ENCODE data around the gene KRTAP10-9.
"Not testable (repeated sequence)": the region's sequence is repeated elsewhere in the genome, so short reads cannot be mapped to it uniquely, and the experiment has no call there.

KRTAP10-9 gene

GRCh38 chr21:44615466-44615865 lies 11.4 kb upstream of the KRTAP10-9 start:
- DNase-seq (ENCODE audit: low read depth), result no peak

DNA sequence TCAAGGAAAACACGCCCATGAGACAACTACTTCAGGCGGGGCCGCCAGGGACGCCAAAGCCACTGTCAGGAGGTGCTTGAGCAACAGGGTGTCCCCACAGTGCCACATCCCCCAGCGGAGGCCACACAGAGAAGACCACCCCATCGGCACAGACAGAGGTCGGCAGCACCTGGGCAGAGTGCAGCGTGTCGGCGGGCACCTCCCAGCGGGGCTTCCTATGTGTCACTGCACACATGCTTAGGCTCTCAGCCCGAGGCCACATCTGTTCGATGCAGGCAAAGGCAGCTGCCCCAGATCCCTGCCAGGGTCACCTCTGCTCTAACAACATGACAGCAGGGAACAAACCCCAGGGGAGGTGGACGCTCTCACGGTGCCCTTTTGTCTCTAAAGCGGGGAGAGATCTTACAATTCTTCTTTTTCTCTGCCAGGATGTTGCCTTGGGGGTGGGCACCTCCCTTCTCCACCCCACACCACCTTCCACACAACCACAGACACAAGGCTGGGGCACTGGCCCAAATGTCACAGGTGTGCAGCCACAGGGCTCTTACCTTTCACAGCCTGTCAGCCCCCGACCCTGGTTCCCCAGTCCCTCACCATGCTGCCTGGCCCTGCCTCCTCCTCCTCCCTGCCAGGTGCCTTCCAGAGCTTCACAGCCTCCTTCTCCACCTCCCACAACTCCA lies 10.8 kb upstream of the KRTAP10-9 start:
- no peak for DNase-seq (ENCODE audit: low read depth)

DNA sequence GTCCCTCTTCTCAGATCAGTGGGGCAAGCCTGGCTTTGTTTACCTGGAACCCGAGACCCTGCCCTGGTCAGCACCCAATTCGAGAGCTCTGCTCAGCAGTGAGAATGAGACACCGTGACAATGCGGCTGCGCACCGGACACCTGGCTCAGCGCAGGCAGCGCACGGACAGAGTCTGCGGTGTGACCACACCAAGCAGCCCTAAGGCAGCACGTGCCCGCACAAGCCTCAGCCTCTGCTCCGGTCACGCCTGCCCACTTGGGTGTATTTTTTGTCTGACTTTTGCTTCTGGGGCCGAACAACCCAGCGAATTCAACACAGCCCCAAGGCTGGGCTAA lies 10.3 kb upstream of the KRTAP10-9 start:
- no peak for DNase-seq (ENCODE audit: low read depth)

DNA sequence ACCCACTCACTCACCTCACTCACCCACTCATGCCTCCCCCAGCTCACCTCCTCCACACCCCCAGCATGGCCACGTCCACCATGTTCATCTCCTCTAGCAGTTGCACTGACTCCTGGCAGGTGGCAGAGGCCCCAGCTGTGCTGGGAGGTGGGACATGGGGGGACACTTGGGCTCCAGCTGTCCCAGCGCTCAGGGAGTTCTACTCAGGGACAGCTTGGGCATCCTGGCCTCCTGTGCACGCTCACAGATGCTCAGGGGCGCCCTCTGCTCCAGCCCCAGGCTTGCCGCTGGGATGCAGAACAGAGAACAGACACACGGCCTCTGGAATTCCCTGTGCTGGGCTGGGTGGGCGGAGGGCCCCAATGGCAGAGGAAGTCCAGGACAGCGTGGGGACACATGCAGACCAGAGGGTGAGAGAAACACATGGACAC lies 9.8 kb upstream of the KRTAP10-9 start:
- DNase-seq (ENCODE audit: low read depth), result no peak

DNA sequence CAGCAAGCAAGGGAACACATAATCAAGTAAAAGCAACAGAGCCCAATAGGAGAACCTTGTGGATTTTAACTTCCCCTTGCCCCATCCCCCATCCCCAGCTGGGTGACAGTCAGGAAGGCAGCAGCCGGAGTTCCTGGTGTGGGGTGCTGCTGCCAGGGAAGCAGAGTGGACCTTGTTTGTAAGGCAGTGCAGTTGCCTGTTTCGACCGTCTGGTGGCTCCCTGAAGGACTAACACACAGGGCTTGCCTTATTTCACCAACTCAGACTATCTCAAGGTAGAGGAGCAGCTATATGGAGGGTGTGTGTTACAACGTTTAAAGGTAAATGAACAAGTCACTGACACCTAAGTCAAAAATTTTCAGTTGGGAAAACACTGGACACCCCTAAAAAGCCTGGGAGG lies 8.4 kb upstream of the KRTAP10-9 start:
- no peak for DNase-seq (ENCODE audit: low read depth)

DNA sequence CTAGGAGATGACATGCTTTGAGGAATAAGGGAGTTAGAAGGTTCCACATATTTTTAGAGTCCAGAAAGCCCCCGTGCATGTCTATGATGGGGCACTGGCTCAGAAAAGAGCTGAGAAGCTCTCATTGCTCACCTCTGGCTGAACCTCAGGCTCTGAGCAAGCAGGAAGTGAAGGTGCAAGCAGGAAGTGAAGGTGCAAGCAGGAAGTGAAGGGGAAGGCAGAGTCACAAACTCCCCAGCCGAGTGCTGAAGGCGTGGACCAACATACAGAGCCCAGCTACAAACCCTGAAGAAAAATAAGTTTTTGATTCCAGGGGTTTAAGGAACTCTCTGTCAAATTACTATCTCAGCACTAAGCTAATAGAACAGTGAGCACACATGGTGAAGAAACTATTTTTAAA lies 8.0 kb upstream of the KRTAP10-9 start:
- DNase-seq (ENCODE audit: low read depth), result peak; percentile 43

- DNase-seq (ENCODE audit: low read depth), result no peak
Observed at GRCh38 chr21:44619886-44620285, 7.0 kb upstream of the KRTAP10-9 start.

GRCh38 chr21:44623575-44623974 lies 3.3 kb upstream of the KRTAP10-9 start:
- DNase-seq (ENCODE audit: low read depth), result no peak

- no peak for DNase-seq (ENCODE audit: low read depth)
Observed at GRCh38 chr21:44625756-44626155, 1.1 kb upstream of the KRTAP10-9 start.

DNA sequence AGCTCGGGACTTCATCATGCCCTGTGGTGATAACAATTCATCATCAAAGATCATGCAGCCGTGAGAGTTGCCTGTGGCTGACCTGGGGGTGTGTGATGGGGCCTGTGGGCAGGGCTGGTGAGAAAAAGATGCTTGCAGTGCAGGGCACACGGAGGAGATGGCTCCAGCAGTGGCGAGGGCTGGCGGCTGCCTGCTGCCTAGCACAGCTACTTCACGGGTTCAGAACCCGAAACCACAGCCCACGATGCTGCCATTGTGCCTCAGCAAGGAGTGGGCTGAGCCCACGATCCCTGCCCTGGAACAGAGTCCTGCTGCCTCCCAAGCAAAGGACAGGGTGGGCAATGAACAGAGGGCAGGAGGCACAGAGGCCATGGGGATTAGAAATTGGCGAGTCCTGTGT lies 631 bp upstream of the KRTAP10-9 start:
- no peak for DNase-seq (ENCODE audit: low read depth)

DNA sequence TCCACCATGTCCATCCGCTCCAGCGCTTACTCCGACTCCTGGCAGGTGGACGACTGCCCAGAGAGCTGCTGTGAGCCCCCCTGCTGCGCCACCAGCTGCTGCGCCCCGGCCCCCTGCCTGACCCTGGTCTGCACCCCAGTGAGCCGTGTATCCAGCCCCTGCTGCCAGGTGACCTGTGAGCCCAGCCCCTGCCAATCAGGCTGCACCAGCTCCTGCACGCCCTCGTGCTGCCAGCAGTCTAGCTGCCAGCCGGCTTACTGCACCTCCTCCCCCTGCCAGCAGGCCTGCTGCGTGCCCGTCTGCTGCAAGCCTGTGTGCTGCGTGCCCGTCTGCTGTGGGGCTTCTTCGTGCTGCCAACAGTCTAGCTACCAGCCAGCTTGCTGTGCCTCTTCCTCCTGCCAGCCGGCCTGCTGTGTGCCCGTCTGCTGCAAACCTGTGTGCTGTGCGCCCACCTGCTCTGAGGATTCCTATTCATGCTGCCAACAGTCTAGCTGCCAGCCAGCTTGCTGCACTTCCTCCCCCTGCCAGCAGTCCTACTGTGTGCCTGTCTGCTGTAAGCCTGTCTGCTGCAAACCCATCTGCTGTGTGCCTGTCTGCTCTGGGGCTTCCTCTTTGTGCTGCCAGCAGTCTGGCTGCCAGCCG lies 409 bp downstream of the KRTAP10-9 start:
- not testable (repeated sequence) for DNase-seq (ENCODE audit: low read depth)

DNA sequence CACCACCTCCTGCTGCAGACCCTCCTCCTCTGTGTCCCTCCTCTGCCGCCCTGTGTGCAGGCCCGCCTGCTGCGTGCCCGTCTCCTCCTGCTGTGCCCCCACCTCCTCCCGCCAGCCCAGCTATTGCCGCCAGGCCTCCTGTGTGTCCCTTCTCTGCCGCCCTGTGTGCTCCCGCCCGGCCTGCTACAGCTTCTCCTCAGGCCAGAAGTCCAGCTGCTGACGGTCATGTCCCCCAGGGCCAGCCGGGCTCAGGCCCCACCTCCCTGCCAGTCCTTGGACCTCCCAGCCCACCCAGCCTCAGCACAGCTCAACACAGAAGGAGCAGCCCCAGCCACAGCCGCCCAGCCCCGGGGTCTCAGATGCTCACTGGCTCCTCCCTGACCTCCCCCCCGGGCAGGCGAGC lies 939 bp downstream of the KRTAP10-9 start:
- DNase-seq (ENCODE audit: low read depth), result not testable (repeated sequence)

DNA sequence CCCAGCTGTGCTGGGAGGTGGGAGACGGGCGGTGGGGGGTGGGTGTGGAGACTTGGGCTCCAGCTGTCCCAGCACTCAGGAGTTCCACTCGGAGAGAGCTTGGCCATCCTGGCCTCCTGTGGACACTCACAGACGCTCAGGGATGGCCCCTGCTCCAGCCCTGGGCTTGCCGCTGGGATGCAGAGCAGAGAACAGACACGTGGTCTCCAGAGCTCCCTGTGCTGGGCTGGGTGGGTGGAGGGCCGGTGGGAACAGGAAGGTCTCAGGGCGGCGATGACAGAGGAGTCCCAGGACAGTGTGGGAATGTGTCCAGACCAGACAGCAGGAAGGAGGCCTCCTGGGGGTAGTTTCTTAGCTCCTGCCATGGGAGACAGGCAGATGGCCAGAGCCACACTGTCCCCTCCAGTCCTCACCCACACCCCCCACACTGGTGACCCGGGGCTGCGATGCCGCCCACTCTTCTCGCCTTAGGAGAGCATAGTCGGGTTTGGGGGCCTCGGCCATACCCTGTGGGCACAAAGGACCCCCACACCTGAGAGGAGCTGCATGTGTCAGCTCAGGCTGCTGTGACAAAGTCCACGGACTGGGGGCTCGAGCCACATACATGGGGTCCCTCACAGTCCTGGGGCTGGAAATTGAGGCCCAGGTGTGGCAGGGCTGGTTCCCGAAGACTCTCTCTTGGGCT lies 2.0 kb downstream of the KRTAP10-9 start:
- DNase-seq (ENCODE audit: low read depth), result no peak

DNA sequence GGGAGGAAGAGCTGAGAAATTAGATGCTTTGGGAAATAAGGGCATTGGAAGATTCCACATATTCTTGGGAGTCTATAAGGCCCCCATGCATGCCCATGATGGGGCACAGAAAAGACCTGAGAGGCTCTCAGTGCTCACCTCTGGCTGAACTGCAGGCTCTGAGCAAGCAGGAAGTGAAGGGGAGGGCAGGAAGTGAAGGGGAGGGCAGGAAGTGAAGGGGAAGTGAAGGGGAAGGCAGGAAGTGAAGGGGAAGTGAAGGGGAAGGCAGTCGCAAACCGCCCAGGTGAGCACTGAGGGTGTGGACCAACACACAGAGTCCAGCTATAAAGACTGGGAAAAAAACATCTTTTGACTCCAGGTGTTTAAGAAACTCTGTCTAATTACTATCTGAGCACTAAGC lies 3.5 kb downstream of the KRTAP10-9 start:
- no peak for DNase-seq (ENCODE audit: low read depth)

DNA sequence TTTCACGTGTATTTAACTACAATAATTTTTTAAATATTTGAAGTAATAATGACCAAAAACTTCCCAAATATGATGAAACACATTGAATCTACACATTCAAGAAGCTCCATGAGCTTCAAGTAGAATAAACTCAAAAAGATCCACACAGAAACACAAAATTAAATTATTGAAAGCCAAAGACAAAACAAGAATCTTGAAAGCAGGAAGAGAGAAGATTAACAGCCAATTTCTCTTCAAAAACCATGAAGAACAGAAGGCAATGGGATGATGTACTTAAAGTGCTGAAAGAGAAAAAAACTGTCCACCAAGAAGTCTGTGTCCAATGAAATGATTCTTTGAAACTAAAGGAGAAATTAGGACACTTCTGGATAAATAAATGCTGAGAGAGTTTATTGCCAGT lies 5.2 kb downstream of the KRTAP10-9 start:
- DNase-seq (ENCODE audit: low read depth), result no peak

- DNase-seq (ENCODE audit: low read depth), result no peak
Observed at GRCh38 chr21:44636209-44637017, 9.5 kb downstream of the KRTAP10-9 start.

DNA sequence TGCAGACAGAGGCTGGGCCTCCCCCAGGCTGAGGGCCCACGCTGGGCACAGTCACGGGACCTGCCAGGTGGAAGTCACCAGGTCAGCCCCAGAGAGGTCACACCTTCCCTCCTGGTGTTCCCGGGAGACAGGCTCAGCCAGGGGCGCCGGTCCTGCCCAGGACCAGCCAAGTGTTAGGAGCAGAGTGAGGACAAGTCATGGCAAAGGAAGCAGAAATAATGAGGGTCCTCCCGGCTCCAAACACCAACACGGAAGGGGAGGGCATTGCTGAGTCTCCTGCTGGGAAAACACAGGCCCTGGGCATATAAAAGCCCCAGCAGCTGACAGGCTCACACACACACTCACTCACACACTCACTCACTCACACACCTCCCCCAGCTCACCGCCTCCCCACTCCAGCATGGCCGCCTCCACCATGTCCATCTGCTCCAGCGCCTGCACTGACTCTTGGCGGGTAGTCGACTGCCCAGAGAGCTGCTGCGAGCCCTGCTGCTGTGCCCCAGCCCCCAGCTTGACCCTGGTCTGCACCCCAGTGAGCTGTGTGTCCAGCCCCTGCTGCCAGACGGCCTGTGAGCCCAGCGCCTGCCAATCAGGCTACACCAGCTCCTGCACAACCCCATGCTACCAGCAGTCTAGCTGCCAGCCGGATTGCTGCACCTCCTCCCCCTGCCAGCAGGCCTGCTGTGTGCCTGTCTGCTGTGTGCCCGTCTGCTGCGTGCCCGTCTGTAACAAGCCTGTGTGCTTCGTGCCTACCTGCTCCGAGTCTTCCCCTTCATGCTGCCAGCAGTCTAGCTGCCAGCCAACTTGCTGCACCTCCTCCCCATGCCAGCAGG lies 10.3 kb downstream of the KRTAP10-9 start, which contains the start of gene KRTAP10-10:
KRTAP10-10 (plus strand) TSS at position 339 of the 833 bp plus-strand sequence; CDS start at position 401, 62 bp downstream.
- no peak for DNase-seq (ENCODE audit: low read depth)

- DNase-seq (ENCODE audit: low read depth), result not testable (repeated sequence)
Observed at GRCh38 chr21:44637851-44638348, 11.0 kb downstream of the KRTAP10-9 start.

DNA sequence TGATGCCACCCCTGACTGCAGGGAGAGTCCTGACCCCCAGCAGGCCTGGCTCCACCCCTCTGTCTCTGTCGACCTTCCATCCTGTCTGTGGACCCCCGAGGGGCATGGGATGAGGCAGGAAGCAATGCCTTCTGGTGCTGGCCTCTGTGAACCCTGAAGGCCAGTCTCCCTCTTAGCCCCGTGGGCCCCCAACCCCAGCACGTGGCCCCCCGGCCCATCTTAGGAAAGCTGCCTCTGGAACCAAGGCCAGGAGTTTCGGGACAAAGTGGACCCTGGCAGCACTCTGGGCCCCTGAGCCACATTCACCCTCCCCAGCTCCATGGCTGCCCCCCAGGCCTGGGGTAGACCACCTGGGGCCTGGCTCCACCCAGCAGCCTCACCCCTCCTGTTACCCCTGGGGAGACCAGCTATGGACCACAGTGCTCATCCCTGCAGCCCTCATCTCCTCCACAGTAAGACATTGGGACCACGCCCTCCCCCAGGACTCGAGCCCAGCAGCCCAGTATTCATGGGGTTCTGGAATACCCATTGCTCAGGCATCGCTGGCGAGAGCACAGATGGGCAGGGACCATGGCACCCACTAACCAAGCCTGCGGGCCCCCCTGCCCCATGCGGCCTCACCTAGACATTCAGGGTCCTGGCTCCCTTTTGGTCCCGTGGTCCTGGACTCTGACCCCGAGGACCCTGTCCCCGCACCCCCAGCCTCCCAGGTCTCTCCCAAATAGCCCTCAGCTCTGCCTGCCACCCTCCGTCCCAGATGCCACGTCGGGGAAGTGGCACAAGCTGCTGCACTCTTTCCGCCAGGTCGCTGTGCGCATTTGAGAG lies 11.8 kb downstream of the KRTAP10-9 start:
- not testable (repeated sequence) for DNase-seq (ENCODE audit: low read depth)

DNA sequence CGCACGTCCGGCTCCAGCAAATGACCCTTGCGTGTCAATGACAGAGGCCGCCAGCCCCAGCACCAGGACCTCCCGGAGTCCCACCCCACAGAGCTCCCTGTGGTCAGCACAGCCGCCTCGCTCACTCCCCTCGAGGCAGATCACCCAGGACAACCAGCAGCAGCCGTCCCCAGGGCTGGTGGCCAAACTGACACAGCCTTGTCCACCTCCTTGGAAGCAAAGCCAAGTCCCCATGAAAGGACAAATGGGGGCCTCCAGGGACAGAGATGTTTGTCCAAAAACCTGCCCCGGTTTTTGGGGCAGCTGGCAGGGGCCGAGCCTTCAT lies 12.4 kb downstream of the KRTAP10-9 start:
- no peak for DNase-seq (ENCODE audit: low read depth)

DNA sequence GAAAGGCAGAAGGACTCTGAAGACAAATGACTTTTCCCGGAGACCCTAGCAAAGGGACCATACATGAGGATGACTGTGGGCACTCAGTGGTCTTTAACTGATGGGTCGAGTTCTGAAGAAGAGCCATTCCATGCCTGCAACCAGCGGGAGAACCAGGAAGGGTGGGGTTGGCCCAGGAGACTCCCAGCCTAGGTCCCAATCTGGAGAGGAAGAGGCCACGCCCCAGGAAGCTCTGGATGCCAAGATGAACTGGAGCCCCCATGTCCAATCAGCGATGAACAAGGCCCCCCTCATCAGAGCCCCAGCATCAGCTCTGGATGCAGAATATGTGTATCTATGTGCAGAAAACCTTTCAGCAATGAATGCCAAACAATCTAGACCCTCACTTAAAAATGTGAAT lies 13.9 kb downstream of the KRTAP10-9 start:
- DNase-seq (ENCODE audit: low read depth), result no peak
